Central memory CD4-positive, alpha-beta T cell (primary cell): Measurements from ENCODE around the gene IL1RL2.

ENCODE experiments used
- DNase-seq: peaks from one replicate; pipeline ENCODE4 v3.0.0; 2022

The IL1RL2 gene

DNA sequence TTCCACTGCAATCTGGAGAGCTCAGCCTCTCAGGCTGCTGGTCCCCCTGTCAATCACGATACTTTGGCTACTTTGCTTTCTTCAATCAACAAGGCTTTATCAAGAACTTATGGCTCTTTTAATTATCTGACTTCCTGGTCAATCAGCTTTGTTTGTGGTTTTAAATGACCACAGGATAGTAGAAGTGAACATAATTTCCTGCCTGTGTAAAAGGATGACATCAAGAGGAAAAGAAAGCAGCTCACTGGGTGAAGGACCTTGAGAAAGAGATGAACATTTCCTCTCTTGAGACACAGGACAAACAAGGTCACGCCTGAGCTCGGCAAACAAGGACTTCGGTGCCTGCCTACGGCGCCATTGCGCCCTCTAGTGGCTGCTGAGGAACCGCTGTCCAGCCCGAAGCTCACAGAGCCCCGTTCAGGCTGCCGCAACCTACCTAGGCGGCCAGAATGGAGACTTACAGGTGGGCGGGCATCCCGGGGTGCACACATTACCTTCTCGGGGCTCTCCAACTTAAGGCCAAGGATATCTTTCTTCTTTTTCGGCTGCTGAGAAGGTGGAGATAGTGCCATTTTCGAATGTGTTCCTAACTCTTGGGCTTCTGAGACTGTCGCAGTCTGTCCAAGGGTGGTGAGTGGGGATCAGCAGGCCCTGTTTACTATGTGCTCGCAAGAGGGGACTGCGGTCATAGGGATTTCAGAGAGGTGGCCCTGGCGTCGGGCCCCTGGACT lies 54.0 kb downstream of the IL1RL2 start:
- peak; percentile 73 for DNase-seq

DNA sequence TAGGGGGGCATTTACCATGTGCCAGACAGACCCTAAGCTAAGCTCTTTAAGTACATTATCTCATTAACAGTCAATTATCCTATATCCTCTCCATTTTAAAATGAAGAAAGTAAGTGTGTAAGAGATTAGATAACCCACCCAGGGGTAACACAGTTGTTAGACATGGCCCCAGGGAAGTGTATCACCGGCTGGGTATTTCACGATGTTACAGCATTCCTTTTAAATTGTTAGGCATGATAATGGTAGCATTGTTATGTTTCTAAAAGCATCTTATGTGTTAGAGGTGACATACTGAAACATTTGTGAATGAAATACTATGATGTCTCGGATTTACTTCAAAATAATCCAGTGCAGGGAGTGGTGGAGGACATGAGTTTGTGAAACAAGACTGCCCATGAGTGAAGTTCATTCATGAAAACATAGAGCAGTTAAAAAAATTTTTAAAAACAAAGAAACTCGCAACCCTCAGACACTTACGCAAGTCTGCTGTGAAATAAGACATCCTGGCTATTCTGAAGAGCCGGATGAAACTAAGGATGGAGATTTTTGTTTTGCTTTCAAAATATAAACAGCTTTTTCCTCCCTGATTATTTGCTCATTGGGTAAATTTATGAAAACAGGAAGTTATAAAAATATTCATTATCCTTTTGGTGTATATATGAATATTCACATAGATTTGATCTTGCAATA lies 54.9 kb downstream of the IL1RL2 start:
- no peak for DNase-seq

DNA sequence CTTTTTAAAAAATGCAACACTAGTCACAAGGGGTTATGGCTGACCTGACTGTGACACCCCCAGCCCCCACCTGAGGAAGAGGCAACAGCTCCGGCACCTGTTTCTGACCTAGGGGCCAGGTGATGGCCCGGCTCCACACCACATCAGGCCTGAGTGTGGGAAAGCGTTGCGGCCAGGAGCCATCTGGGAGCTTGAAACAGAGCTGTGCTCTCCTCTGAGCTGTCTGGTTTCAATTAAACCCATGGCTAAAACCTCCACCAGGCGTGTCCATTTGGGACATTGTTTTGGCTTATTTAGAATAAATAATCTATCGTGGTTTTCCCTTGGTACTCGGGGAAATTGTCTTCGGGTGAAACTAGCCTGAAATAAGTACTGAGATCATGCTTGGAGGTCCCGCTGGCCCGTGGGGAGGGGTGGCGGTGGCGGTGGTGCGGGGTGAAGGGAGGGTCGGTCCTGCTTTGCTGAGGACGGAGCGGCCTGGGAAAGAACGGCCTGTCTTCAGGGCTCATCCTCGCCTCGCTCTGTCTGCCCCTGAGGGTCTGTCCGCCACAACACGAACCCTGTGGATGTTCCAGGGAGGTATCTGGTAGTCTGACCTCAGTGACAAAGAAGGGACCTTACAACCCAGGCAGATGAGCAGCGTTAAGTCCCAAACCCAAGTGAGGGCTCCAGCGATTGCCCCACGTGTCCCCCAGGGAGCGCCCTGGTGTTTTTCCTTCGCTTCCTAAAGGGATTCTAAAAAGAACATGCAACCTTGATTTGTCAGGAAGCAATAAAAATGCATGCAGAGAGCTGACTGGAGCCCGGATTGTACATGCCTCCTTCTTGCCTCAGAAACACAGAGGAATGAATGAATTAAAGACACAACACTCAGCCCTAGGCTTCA lies 58.7 kb downstream of the IL1RL2 start:
- no peak for DNase-seq

DNA sequence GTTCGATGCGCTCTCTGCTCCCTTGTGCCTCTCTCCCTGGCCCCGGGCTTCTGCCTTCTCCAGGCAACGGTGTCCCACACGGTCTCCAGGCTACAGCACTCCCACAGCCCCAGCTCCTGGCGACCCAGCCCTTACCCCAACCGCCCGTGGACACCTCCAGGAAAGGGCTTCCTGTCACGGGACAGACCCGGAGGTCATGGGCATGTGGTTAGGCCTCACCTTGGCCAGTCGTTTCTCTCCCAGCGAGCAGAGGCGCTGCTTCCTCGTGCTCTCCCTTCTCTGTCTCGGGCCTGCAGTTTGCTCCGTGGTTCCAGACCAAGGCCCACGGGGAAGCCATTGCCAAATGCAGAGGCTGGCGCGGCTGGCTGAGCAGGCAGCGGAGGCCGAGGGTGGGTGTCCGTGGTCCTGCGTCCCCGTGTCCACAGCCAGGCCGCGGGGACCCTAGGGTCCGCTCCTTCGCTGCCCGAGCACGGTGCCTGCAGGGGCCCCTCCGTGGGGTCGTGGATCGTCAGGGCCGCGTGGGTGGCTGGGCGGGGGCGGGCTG lies 63.5 kb downstream of the IL1RL2 start:
- DNase-seq, result no peak

DNA sequence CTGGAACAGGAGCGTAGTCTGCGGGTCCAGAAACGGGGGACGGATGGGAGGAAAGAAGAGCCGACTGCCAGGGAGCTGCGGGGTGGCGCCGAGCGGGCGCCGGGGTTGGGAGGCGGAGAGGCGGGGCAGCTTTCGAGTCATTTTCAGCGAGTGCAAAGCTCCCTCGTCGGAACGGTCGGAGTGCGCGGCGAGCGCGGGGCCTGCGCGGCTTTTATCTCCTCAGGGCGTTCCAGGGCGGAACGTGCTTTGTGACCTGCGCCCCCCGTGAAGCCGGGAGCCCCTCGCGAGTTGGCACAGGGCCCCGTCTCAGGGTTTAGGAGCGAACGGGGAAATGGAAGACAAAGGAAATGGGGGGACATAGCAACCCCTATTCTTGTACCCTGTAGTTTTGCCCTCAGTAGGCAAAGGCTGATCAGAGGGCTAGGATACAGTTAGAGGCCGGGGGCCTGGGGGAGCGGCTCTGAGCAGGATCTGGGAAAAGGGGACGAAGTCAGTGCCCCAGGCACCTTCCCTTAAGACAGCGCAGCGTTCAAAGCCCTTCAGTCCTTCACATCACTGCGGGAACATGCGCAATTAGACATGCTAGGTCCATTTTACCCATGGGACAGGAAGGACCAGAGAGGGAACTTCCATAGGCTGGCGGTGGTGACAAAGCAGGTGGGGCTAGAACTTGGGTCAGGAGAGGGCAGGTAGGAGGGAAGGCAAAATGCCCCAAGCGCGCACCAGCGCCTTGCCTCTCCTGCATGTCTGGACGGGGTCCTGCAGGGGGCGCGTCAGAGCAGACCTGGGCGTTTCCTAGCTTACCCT lies 64.4 kb downstream of the IL1RL2 start:
- peak; percentile 51 for DNase-seq

DNA sequence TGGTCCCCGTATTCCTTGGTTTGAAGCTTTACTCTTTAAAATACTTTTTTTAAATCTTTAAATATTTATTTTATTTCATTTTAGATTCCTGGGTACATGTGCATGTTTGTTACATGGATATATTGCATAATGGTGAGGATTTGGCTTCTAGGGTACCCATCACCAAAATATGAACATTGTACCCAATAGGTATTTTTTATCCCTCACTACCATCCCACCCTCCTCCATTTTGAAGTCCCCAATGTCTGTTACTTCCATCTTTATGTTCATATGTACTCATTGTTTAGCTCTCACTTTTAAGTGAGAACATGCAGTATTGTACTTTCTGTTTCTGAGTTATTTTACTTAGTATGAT lies 65.0 kb downstream of the IL1RL2 start:
- no peak for DNase-seq

DNA sequence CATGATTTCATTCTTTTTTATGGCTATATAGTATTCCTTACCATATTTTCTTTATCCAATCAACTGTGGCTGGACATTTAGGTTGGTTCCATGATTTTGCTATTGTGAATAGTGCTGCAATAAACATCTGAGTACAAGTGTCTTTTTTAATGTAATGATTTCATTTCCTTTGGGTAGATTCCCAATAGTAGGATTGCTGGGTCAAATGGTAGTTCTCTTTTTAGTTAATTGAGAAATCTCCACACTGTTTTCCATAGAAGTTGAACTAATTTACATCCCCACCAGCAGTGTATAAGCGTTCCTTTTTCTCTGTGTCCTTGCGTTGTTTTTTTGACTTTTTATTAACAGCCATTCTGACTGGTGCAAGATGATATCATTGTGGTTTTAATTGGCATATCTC lies 65.4 kb downstream of the IL1RL2 start:
- no peak for DNase-seq

DNA sequence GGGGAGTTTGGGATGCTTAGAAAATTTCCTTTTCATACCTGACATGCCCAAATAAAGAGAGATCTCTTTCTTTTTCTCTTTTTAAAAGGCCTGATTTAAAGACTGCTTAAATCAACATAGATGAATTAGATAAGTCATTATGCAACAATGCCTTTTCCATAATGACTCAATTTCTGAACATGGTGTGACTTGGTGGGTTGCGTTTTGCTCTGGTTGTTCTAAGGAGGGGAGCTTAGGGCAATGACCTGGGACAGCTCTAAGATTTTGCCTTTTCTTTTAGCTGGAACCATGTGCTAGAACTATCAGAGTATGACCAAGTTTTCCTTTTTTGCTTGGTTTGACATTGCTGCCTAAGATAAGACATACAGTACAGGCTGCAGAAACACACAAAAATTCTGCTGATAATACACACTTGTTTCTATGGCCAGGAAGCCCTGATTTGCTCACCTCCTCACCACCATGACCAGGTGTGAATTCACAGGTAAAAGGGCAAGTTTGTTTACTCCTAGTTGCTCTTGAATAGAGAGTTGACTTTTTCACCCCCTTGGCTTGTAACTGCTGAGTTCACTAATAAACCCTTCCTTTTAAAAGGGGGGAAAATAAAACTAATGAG lies 66.4 kb downstream of the IL1RL2 start:
- DNase-seq, result no peak

DNA sequence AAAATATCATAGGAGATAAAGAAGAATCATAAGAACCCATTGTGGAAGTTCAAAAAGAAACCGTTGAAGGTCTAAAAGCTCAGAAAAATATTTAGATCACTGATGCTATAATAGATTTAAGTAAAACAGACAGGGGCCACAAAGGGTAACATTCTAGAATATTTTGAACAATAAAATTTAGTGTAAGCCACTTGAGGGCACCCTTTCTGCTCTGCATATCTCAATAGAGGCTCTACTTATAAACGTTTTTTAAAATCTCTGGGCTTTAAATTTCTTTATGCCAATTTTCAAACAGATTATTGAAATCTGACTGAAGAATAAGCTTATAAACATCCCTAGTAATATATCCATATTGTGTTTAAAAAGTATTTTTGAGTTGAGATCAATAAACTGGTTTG lies 66.9 kb downstream of the IL1RL2 start:
- DNase-seq, result no peak

DNA sequence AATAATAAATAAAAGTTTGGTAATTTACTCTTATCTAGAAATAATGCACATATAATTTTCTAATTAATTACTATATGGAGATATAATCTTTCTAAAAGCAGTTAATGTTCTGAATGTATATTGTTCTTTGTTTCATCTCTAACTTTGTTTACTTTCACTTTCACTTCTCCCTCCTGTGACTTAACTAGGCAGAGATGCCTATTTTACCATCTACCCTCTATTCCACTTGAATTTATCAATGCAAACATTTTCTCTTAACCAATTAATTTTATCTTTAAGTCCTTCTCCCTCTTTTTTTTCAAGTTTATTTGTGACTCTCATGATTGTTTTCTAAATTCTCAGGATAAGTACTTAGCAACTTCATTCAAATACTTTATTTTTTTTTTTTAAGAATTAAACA lies 69.5 kb downstream of the IL1RL2 start:
- DNase-seq, result no peak

DNA sequence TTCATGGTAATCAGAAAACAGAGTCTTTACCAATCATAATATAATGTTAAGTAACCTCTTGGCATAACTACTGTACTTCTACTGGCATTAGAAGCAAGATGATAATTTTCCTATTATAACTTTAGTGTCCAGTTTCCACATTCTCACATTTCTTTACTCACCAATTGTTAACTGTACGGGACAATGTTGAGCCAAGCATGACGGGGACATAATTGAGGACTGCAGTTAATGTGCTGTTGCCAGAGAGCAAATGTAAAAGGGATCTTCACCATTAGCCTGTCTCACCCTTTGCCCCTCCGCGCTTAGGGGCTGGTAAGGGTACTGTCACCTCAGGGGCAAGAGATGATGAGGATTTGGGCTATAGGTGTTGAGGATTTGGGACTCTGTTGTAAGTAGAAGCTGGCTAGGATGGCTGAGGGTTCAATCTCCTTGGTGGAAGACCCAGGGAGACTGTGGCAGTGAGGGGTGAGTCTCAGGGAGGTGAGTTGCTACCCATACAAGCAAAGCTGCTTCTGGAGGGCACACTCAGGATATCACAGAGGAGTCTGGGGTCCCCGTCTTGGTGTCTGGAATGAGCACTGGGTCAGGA lies 70.1 kb downstream of the IL1RL2 start:
- no peak for DNase-seq

DNA sequence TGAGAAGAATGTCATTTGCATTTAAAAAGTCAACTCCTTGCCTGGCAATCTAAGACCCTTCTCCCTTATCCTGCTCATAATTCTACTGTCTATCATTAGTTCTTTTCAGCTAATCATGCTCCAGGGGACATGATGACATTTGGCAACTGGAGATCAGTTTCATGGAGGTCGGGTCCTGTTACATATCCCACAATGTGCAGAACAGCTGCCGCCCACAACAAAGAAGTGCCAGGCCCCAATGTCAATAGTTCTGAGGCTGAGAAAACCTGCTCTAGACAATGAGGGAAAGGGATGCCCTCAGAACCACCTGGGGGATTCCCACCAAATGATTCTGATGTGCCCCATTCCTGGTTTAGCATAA lies 71.2 kb downstream of the IL1RL2 start:
- no peak for DNase-seq

DNA sequence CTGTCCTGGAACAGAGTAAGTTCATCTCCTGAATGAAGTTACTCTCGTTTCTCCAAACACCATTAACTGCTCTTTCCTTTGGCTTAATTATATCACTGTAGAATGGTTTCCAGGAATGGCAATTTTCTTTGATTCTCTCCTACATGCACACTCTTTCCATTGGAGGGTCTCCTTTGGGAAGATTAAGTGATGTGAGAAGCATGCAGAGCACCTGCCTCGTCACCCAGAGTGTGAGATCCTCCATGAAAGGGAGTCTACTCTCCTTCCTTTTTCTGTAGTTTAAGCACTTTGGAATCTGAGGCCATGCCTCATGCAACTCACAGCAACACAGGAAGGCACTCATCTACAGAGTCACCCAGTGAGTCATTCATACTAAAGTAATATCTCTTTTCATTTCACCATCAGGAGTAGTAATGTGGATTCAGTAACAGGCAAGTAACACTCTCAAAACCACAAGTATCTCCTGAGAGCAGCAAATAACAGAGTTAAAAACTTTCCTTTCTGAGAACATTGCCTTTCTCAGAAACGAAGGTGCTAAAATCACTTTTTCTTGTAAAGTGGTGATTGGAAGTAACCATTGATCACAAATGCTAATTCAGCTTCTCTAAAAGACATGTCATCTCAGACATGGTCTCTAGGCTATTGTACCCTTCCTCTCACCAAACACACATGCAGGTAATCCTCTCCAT lies 71.7 kb downstream of the IL1RL2 start:
- no peak for DNase-seq

DNA sequence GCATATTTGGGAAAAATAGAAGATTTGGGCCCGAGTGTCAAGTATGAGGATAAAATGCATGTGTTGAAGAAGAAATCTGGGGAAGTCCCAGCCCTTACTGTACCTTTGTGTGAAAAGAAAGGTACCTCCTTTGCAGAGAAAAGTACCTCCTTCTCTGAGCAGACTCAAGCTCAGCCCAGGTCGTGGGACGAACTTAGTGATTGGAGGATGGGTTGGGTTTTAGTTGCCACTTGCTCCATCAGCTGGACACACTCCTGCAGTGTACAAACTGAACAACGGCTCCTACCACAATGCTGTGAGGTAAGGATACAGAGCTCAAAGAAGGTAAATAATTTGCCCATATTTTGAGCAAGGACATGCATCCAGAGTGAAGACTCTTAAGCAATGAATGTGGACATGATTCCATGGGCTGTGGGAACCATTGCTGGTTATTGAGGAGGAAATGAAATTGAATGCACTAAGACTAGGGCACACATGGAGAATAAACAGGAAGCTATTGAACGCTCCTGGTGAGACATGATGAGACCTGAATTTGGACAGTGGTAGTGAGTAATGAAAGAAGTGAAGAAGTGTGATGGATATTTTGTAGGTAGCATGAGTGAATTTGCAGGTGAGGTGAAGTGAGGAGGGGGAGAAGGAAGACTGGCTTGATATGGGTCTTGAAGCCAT lies 74.8 kb downstream of the IL1RL2 start:
- no peak for DNase-seq

DNA sequence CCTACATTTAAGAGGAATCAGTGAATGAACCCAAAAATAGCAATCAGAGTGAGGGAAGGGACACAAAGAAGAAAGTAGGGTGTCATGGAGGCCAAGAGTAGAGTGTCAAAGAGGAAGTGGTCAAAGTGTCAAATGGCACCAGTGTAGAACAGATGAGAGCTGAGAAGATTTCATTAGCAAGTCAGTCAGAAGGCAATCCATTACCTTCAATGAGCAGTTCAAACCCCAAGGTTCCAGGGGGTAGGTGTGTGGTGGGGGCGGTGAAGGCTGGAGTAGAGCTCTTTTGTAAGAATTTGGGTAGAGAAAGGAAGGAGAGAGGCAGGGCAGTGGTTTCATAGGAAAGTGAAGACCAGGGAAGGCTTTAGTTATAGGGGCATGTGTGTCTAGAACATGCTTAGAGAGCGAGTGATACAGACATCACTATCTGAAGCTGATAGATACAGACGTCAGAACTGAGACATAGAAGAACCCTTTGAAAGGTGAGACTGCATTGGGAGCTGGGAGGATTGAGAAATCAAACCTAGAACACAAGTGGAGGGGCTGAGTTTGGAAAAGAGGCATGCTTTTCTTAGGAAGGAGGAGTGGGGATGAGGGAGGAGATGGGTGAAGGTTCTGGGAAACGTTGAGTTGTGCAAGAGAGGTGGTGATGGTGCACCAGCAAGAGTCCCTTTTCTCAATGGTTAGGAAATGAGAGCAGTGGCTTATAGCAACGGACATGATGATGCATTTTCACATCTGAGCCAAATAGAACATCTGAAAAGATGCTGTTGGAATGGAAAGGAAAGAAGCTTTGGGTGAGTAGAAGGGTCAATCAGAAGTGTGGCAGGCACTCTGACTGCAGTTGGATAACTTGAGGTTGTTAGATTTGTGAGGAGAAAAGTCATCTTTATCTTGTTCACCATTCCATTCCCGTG lies 75.7 kb downstream of the IL1RL2 start:
- DNase-seq, result no peak

DNA sequence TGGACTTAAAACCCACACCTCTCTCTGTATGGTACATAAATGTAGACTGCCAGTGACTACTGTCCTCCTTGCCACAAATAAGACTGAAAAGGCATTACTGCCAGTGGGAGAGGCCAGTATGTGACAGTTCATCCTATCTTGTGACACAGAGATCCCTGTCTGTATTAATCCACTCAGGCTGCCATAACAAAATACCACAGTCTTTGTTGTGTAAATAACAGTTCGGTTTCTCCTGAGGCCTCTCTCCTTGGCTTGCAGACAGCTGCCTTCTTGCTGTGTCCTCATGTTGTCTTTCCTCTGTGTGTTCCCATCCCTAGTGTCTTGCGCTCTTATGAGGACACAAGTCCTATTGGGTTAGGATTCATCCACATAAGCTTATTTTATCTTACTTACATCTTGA lies 78.1 kb downstream of the IL1RL2 start:
- DNase-seq, result no peak

DNA sequence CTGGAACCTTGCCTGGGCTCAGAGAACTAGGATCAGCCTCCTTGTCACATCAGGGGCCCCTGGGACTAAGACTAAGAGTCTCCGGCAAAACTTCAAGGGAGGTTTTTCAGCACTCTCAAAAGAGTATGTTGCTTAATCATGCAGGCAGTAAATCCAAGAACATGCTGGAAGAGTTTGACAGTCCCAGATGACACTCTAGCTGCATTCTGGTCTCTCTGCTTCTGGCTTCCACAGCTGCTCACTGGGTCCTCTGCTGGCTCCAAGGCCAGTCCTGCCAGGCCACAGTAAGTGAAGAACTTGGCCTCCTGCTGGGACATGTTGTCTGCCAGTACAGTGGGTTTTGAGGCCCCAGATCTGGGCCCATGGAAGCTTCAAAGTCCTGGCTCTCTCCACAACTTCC lies 79.4 kb downstream of the IL1RL2 start:
- DNase-seq, result no peak

DNA sequence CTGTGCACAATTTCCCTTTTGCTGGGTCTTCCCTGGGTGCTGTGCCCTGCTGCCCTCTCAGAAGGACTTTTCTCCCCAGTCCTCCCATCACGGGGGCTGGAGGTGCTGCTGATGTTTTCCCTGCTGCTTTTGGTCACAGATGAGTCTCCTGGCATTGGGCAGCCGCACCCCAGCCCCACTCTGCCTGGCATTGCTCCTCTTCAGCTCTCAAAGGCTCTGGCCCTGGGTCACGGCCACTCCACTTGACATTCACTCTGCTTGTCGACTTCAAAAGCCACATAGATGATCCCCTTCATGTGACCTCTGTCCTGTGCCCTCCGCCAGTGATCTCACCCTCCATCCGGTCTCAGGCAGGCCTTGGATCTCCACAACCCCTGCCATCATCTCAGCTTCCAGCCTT lies 81.0 kb downstream of the IL1RL2 start:
- no peak for DNase-seq

DNA sequence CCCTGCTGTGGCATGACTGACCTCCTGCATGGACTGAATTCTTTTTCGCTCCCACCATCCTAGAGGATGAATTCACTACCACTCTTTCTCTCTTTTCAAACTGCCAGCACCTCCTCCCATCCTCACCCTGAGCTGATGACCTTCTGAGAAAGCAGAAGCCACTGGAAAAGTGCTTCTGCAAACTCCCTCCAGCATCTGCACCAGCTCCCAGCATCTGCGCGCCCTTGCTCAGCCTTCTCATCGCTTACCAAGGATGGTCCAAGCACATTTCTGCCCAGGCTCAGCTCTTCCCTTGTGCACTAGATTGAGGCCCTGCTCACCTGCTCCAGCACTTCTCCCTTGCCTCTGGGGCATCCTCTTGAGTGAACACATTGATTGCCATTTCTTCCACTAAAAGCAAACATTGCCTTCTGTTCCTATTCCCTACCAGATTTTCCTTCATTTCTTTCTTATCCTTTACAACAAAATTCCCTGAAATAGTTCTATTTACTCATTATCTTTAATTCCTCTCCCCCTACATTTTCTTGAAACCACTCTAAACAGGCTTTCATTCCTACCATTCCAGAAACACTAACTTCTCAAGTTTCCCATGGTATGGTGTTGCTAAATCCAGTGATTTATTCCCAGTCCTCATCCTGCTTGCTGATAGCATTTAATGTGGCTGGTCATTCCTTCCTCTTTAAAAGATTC lies 81.8 kb downstream of the IL1RL2 start:
- no peak for DNase-seq
